BJ (cell line): ENCODE data around the gene LY6G6C. TPM values are rescaled to one million over a fixed set of nuclear protein-coding genes. Genes with fewer than 3 reads are reported as not detected.

ENCODE experiments used
- CTCF ChIA-PET: fragments of 350-600 bp; formaldehyde crosslinking; extraction: SDS; loops from one replicate; lab custom pipeline; 2021; ENCODE audit warnings: antibody characterized with exemption, inconsistent platforms; lab: Yijun Ruan, JAX
- POLR2A ChIA-PET: fragments of 300-600 bp; sonication (Branson Sonifier 250); formaldehyde crosslinking; extraction: SDS; loops from one replicate; lab custom pipeline; 2021; ENCODE audit warnings: antibody characterized with exemption; lab: Charles Lee
- DNase-seq: peaks from one replicate; pipeline ENCODE4 v3.0.0-alpha.2; 2011; ENCODE audit warnings: low read depth
- H3K27me3 ChIP-seq: 2 replicates; pipeline ENCODE4 v1.6.0; 2011; ENCODE audit warnings: low read length; ENCODE audit not compliant: control insufficient read depth, insufficient read depth
- H3K36me3 ChIP-seq: 2 replicates; pipeline ENCODE4 v1.5.1; 2011; ENCODE audit warnings: low read length; ENCODE audit not compliant: control insufficient read depth, insufficient read depth
- H3K4me3 ChIP-seq: 2 replicates; pipeline ENCODE4 v1.5.1; 2011; ENCODE audit warnings: low read depth, mild to moderate bottlenecking, control low read depth, low read length
- CTCF ChIP-seq: IDR thresholded peaks from 2 replicates; pipeline ENCODE4 v1.5.1; 2011; ENCODE audit warnings: low read depth, mild to moderate bottlenecking, control low read depth, inconsistent platforms, low read length, moderate library complexity; ENCODE audit not compliant: insufficient read depth
- polyA plus RNA-seq: library from polyadenylated mRNA; depleted of rRNA; stranded (reverse); fragments of >200 nt; gene quantifications from 2 replicates; pipeline ENCODE4 v1.2.3, GENCODE V29; 2011

Gene LY6G6C
- polyA plus RNA-seq, 1 experiment: not detected

GRCh38 chr6:31729979-31730630, 8.6 kb upstream of the LY6G6C start:
- no peaks in the 10 kb centered on the region for H3K27me3 ChIP-seq
- peak; percentile 53 for DNase-seq
- TF ChIP-seq CTCF: peak; percentile 21; the same call in 1 of the 2 replicates
- peak overlapping the region; percentile 88 for H3K4me3 ChIP-seq
- CTCF ChIA-PET: interaction anchor here (0.6 to 4.6 kb wide), 17 partner anchors 8 to 141 kb away, joined by 3 to 28 read pairs (median 5); partner anchors contain the start of genes LSM2, LY6G6C, LY6G6D and MSH5
- POLR2A ChIA-PET: interaction anchor here (0.5 to 0.9 kb wide), 3 partner anchors 8 to 244 kb away, joined by 3 to 6 read pairs (median 4); no protein-coding TSS in a partner anchor
- peaks cover 26% of the 10 kb centered on the region for H3K36me3 ChIP-seq

- peak; percentile 58 for DNase-seq
- Histone ChIP-seq H3K27me3 (no peaks in the 10 kb centered on the region), H3K36me3 (peaks cover 26% of the 10 kb centered on the region), H3K4me3 (peak overlapping the region; percentile 88)
- POLR2A ChIA-PET: interaction anchor here (0.5 to 0.9 kb wide), 3 partner anchors 8 to 244 kb away, joined by 3 to 6 read pairs (median 4); partner anchors contain the start of gene MSH5
- no peak for TF ChIP-seq CTCF
- CTCF ChIA-PET: interaction anchor here (0.6 to 4.6 kb wide), 16 partner anchors 8 to 141 kb away, joined by 3 to 28 read pairs (median 6); partner anchors contain the start of genes LY6G6C, LY6G6D, MSH5 and VARS1
Measured at GRCh38 chr6:31729515-31729978, 8.0 kb upstream of the LY6G6C start.

- Histone ChIP-seq H3K27me3 (no peaks in the 10 kb centered on the region), H3K4me3 (peak within 1 kb of the TSS; percentile 88), H3K36me3 (peaks cover 25% of the 10 kb centered on the region)
- ChIA-PET POLR2A (interaction anchor here (0.9 kb wide), 1 partner anchor 11 kb away, joined by 3 read pairs; the partner anchor contains the start of gene MSH5), CTCF (interaction anchor here (0.6 to 4.6 kb wide), 15 partner anchors 8 to 142 kb away, joined by 3 to 28 read pairs (median 6); partner anchors contain the start of genes LY6G6C, LY6G6D, MSH5 and VARS1)
- peak; percentile 55 for TF ChIP-seq CTCF
- DNase-seq: no peak
Measured at GRCh38 chr6:31728767-31729514, 7.4 kb upstream of the LY6G6C start, which contains the start of gene DDAH2. TSS of gene DDAH2 (minus strand) at chr6:31729299. CDS start at chr6:31729161, 138 bp downstream.

- peaks cover 17% of the 10 kb centered on the region for H3K36me3 ChIP-seq
- no peaks in the 10 kb centered on the region for H3K27me3 ChIP-seq
- peak overlapping the region; percentile 88 for H3K4me3 ChIP-seq
- CTCF ChIA-PET: interaction anchor here (0.6 to 4.6 kb wide), 3 partner anchors 7 to 102 kb away, joined by 3 to 28 read pairs (median 8); partner anchors contain the start of gene LY6G6C
- no peak for TF ChIP-seq CTCF
- DNase-seq: no peak
- POLR2A ChIA-PET: no interaction called here
Measured at GRCh38 chr6:31727717-31728671, 6.4 kb upstream of the LY6G6C start.
